Neural cell (in vitro differentiated cells): Measurements from ENCODE around the gene ADISSP. TPM values are rescaled to one million over a fixed set of nuclear protein-coding genes. Genes with fewer than 3 reads are reported as not detected.

Experiments used
- H2AFZ ChIP-seq: fragments of 200-600, 300-800 bp; sonication (generic), shearing (Covaris generic); 2 replicates; pipeline ENCODE4 v1.6.0; 2014; ENCODE audit warnings: low read depth, mild to moderate bottlenecking, antibody characterized with exemption, low read length, moderate library complexity
- H3F3A ChIP-seq: fragments of 200-600 bp; shearing (Covaris generic); 2 replicates; pipeline ENCODE4 v1.6.1; 2016; ENCODE audit warnings: mild to moderate bottlenecking, moderate library complexity, mixed read lengths, antibody characterized with exemption, low read length; ENCODE audit not compliant: insufficient read depth, poor library complexity, severe bottlenecking
- H3K27ac ChIP-seq: fragments of 200-600, 300-800 bp; sonication (generic), shearing (Covaris generic); 2 replicates; pipeline ENCODE4 v1.5.1; 2014; ENCODE audit warnings: mild to moderate bottlenecking, low read length, moderate library complexity
- H3K27me3 ChIP-seq: fragments of 300-800, 200-600 bp; sonication (generic), shearing (Covaris generic); 2 replicates; pipeline ENCODE4 v1.6.0; 2014; ENCODE audit warnings: mild to moderate bottlenecking, low read depth, low read length, moderate library complexity; ENCODE audit not compliant: insufficient read depth
- H3K36me3 ChIP-seq: fragments of 300-800, 200-600 bp; sonication (generic), shearing (Covaris generic); 2 replicates; pipeline ENCODE4 v1.5.1; 2014; ENCODE audit warnings: mild to moderate bottlenecking, antibody characterized with exemption, low read length, moderate library complexity; ENCODE audit not compliant: insufficient read depth
- H3K4me2 ChIP-seq: fragments of 300-800, 200-600 bp; sonication (generic), shearing (Covaris generic); 2 replicates; pipeline ENCODE4 v1.6.0; 2014; ENCODE audit warnings: mild to moderate bottlenecking, low read length
- H3K4me3 ChIP-seq: fragments of 300-800, 200-600 bp; sonication (generic), shearing (Covaris generic); 2 replicates; pipeline ENCODE4 v1.5.1; 2014; ENCODE audit warnings: mild to moderate bottlenecking, low read length, moderate library complexity
- H3K79me2 ChIP-seq: fragments of 200-600 bp; shearing (Covaris generic); replicated peaks from 2 replicates; pipeline ENCODE4 v1.6.0; 2014; ENCODE audit warnings: mild to moderate bottlenecking, low read length, moderate library complexity; ENCODE audit not compliant: insufficient read depth
- H3K9ac ChIP-seq: fragments of 300-800, 200-600 bp; sonication (generic), shearing (Covaris generic); 2 replicates; pipeline ENCODE4 v1.6.1; 2016; ENCODE audit warnings: mild to moderate bottlenecking, low read length, mixed read lengths
- H3K9me2 ChIP-seq: fragments of 200-600 bp; shearing (Covaris generic); 2 replicates; pipeline ENCODE4 v1.6.1; 2016; ENCODE audit warnings: mild to moderate bottlenecking, low read length, mixed read lengths; ENCODE audit not compliant: insufficient read depth
- H3K9me3 ChIP-seq: fragments of 200-600, 300-800 bp; sonication (generic), shearing (Covaris generic); 2 replicates; pipeline ENCODE4 v1.6.1; 2016; ENCODE audit warnings: mild to moderate bottlenecking, mixed run types, low read length, moderate library complexity, mixed read lengths
- H4K20me1 ChIP-seq: fragments of 200-600 bp; shearing (Covaris generic); 2 replicates; pipeline ENCODE4 v1.6.1; 2016; ENCODE audit warnings: mild to moderate bottlenecking, mixed run types; ENCODE audit not compliant: insufficient read depth
- CTCF ChIP-seq: fragments of 450-650 bp; IDR thresholded peaks from 2 replicates; pipeline ENCODE4 v1.5.1; 2014; ENCODE audit warnings: antibody characterized with exemption, mild to moderate bottlenecking, moderate library complexity; ENCODE audit not compliant: poor library complexity, severe bottlenecking
- EP300 ChIP-seq: fragments of 450-650 bp; conservative IDR thresholded peaks from 2 replicates; pipeline ENCODE4 v1.6.1; 2014; ENCODE audit warnings: antibody characterized with exemption, mild to moderate bottlenecking, moderate library complexity; ENCODE audit not compliant: poor library complexity, severe bottlenecking
- EZH2 ChIP-seq: fragments of 200-600, 300-800 bp; shearing (Covaris generic), sonication (generic); IDR thresholded peaks from 2 replicates; pipeline ENCODE4 v1.6.1; 2014; ENCODE audit warnings: antibody characterized with exemption, low read length, borderline replicate concordance, mild to moderate bottlenecking; ENCODE audit not compliant: insufficient read depth, poor library complexity, severe bottlenecking
- MXI1 ChIP-seq: fragments of 450-650 bp; conservative IDR thresholded peaks from 2 replicates; pipeline ENCODE4 v1.6.1; 2014; ENCODE audit warnings: antibody characterized with exemption, mild to moderate bottlenecking; ENCODE audit not compliant: poor library complexity, severe bottlenecking
- POLR2AphosphoS5 ChIP-seq: IDR thresholded peaks from 2 replicates; pipeline ENCODE4 v1.6.1; 2012
- RAD21 ChIP-seq: fragments of 450-650 bp; conservative IDR thresholded peaks from 2 replicates; pipeline ENCODE4 v1.6.1; 2014; ENCODE audit warnings: antibody characterized with exemption, mild to moderate bottlenecking, moderate library complexity
- REST ChIP-seq: IDR thresholded peaks from 2 replicates; pipeline ENCODE4 v1.6.1; 2012; ENCODE audit warnings: borderline replicate concordance
- SMC3 ChIP-seq: fragments of 450-650 bp; conservative IDR thresholded peaks from 2 replicates; pipeline ENCODE4 v1.6.1; 2014; ENCODE audit warnings: antibody characterized with exemption, mild to moderate bottlenecking, moderate library complexity; ENCODE audit not compliant: poor library complexity
- TAF1 ChIP-seq: IDR thresholded peaks from 2 replicates; pipeline ENCODE4 v1.6.1; 2012; ENCODE audit warnings: low read depth
- polyA plus RNA-seq: library from polyadenylated mRNA; depleted of rRNA; stranded (reverse); fragments of >200 nt; gene quantifications from 2 replicates; pipeline ENCODE4 v1.2.3, GENCODE V29; 2014

ADISSP gene
- polyA plus RNA-seq, 1 donor from 2014 or later = 39.8 TPM

- Histone ChIP-seq H3K4me2 (no peak overlapping the region), H3K79me2 (peaks cover 6% of the 10 kb centered on the region), H3K36me3 (no peaks in the 10 kb centered on the region), H3K9me3 (no peaks in the 10 kb centered on the region), H3K9ac (no peak overlapping the region), H4K20me1 (no peaks in the 10 kb centered on the region), H3K4me3 (no peak overlapping the region), H3K9me2 (no peaks in the 10 kb centered on the region), H3K27ac (no peak overlapping the region), H3K27me3 (no peaks in the 10 kb centered on the region), H2AFZ (no peak overlapping the region), H3F3A (no peaks in the 10 kb centered on the region)
- TF ChIP-seq EZH2 (no peak), EP300 (no peak), REST (no peak), POLR2AphosphoS5 (no peak), MXI1 (no peak)
Observed at GRCh38 chr20:3760655-3761348, 6.8 kb downstream of the ADISSP start.

GRCh38 chr20:3759884-3760283, 7.7 kb downstream of the ADISSP start:
- no peaks in the 10 kb centered on the region for H4K20me1 ChIP-seq
- no peak overlapping the region for H3K9ac ChIP-seq
- no peak overlapping the region for H3K4me3 ChIP-seq
- no peaks in the 10 kb centered on the region for H3K9me3 ChIP-seq
- H3K4me2 ChIP-seq = no peak overlapping the region
- H3K27ac ChIP-seq = no peak overlapping the region
- no peaks in the 10 kb centered on the region for H3F3A ChIP-seq
- H3K36me3 ChIP-seq = no peaks in the 10 kb centered on the region
- H3K27me3 ChIP-seq = no peaks in the 10 kb centered on the region
- no peaks in the 10 kb centered on the region for H3K9me2 ChIP-seq
- TF ChIP-seq RAD21 = no peak
- TF ChIP-seq REST = no peak
- TF ChIP-seq TAF1 = no peak
- TF ChIP-seq EZH2 = no peak
- no peak for TF ChIP-seq POLR2AphosphoS5
- no peak for TF ChIP-seq MXI1
- no peak for TF ChIP-seq EP300
- TF ChIP-seq CTCF = no peak
- TF ChIP-seq SMC3 = no peak
- no peaks in the 10 kb centered on the region for H3K79me2 ChIP-seq
- no peak overlapping the region for H2AFZ ChIP-seq
